ENCODE data around the gene OPRL1. TPM values are rescaled to one million over a fixed set of nuclear protein-coding genes. Genes with fewer than 3 reads are reported as not detected.

The OPRL1 gene
- polyA plus RNA-seq, 3 donors, result 7.0 to 9.0 (median 8.8) TPM

DNA sequence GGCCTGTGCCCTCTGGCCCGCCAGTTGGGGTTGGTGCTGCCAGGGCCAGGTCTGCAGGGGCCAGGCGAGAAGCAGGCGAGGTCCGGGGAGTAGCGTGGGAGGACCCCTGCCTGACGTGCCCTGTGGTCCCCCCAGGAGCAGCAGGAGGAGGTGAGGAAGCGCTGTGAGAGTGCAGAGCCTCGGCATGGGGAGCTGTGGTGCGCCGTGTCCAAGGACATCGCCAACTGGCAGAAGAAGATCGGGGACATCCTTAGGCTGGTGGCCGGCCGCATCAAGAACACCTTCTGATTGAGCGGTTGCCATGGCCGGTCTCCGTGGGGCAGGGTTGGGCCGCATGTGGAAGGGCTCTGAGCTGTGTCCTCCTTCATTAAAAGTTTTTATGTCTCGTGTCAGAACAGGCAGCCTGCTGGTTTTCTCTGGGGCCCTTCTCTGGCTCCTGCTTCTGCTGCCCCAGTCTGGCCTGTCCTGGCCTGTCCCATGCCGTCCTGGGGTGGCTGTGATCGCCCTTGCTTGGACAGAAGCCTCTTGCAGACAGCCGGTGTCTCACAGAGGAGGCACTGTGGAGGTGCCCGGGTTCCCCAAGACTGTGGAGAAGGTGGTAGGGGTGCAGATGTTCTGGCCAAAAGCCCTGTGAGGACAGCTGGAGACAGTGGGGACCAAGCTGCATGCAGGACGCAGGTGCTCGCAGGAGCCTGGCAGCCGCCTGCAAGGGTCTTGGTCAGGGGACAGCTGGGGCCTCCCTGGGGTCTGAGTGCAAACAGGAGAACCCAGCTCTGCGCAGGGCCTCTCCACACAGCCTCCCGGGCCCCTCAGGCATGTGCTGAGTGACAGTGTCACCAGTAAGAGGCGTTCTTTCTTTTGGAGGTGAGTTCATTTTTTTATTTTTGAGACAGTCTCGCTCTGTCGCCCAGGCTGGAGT lies 46.9 kb upstream of the OPRL1 start:
- no peak overlapping the region for H3K9ac ChIP-seq (ENCODE audit: insufficient read depth, low read length, poor library complexity, severe bottlenecking)
- Mint-ChIP-seq H3K4me3 (no peak overlapping the region), H3K27ac (peak overlapping the region in 1 of 7 donors; percentile 40), H3K9me3 (peaks cover 0 to 2% (median 0%) of the 10 kb centered on the region in 7 donors), H3K27me3 (ENCODE audit: low read depth in 3 of 3) (peaks cover 19 to 22% (median 22%) of the 10 kb centered on the region in 3 donors), H3K36me3 (peaks cover 63 to 70% of the 10 kb centered on the region in 2 donors), H3K4me1 (peaks cover 4% of the 10 kb centered on the region)
- no peaks in the 10 kb centered on the region for H3K9me3 ChIP-seq (replicated peaks in 1 of 2; ENCODE audit: control insufficient read depth in 1 of 2, insufficient read depth in 1 of 2, low read length in 2 of 2)
- WGBS (ENCODE audit: insufficient coverage), result 96% methylated on average over 26 of the region's 31 CpGs
- peaks cover 52 to 74% of the 10 kb centered on the region in 2 donors for H3K36me3 ChIP-seq (replicated peaks in 1 of 2; ENCODE audit: control insufficient read depth in 1 of 2, insufficient read depth in 2 of 2, low read length in 2 of 2)
- H3K27ac ChIP-seq (ENCODE audit: low read depth in 1 of 2, low read length in 2 of 2), result no peak overlapping the region
- no peak overlapping the region for H3K4me2 ChIP-seq (replicated peaks; ENCODE audit: extremely low read depth, low read length, poor library complexity, severe bottlenecking)
- H4K20me1 ChIP-seq (ENCODE audit: insufficient read depth, low read length), result no peaks in the 10 kb centered on the region
- TF ChIP-seq, protein P1, sequence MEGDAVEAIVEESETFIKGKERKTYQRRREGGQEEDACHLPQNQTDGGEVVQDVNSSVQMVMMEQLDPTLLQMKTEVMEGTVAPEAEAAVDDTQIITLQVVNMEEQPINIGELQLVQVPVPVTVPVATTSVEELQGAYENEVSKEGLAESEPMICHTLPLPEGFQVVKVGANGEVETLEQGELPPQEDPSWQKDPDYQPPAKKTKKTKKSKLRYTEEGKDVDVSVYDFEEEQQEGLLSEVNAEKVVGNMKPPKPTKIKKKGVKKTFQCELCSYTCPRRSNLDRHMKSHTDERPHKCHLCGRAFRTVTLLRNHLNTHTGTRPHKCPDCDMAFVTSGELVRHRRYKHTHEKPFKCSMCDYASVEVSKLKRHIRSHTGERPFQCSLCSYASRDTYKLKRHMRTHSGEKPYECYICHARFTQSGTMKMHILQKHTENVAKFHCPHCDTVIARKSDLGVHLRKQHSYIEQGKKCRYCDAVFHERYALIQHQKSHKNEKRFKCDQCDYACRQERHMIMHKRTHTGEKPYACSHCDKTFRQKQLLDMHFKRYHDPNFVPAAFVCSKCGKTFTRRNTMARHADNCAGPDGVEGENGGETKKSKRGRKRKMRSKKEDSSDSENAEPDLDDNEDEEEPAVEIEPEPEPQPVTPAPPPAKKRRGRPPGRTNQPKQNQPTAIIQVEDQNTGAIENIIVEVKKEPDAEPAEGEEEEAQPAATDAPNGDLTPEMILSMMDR (IDR thresholded peaks at IDR 0.05), result no peak
- H3K4me3 ChIP-seq (replicated peaks in 1 of 3; ENCODE audit: low read depth in 2 of 3, low read length in 3 of 3), result no peak overlapping the region
- H3K4me1 ChIP-seq (ENCODE audit: control insufficient read depth in 1 of 2, insufficient read depth in 2 of 2, low read length in 2 of 2), result peaks cover 3% of the 10 kb centered on the region in 2 donors
- peaks cover 9 to 20% of the 10 kb centered on the region in 2 donors for H3K27me3 ChIP-seq (ENCODE audit: control insufficient read depth in 2 of 2, insufficient read depth in 2 of 2, low read length in 2 of 2)
- no peaks in the 10 kb centered on the region for H3K79me2 ChIP-seq (ENCODE audit: insufficient read depth, low read length)
- H2AFZ ChIP-seq (ENCODE audit: insufficient read depth, low read depth, low read length, poor library complexity, severe bottlenecking), result no peak overlapping the region
- no peak for DNase-seq
- intact Hi-C loops (cut with micrococcal nuclease), result no loop called here

DNA sequence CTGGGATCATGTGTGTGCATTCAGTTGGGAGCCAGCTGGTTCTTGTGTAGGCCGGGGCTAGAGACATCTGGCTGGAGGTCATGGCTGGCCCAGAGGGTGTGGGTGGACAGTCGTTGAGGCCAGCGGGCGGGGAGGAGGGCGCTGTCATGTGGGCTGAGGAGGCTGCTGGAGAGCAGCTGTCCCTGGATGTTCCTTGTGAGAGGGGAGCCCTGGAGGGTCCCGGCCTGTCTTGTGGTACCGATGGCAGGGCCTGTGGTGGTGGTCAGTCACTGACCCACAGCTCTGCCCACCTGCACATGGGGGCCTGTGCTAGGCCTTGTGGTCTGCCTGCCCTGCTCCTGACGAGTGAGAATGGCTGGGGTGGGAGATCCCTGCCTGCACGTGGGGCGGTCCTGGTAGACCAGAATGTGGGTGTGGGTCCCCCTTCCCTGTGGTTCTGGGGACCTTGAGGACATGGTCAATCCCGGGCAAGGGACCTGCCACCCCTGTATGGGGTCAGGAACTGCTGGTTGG lies 45.8 kb upstream of the OPRL1 start:
- H3K27ac Mint-ChIP-seq, result peak overlapping the region in 1 of 7 donors; percentile 59
- no peak overlapping the region for H3K4me2 ChIP-seq (replicated peaks; ENCODE audit: extremely low read depth, low read length, poor library complexity, severe bottlenecking)
- H3K4me3 Mint-ChIP-seq, result no peak overlapping the region
- TF ChIP-seq, protein P1 (IDR thresholded peaks at IDR 0.05), result no peak
- H3K4me1 Mint-ChIP-seq, result peaks cover 4% of the 10 kb centered on the region
- peaks cover 5 to 14% of the 10 kb centered on the region in 2 donors for H3K4me1 ChIP-seq (ENCODE audit: control insufficient read depth in 1 of 2, insufficient read depth in 2 of 2, low read length in 2 of 2)
- no peaks in the 10 kb centered on the region for H3K9me3 ChIP-seq (replicated peaks in 1 of 2; ENCODE audit: control insufficient read depth in 1 of 2, insufficient read depth in 1 of 2, low read length in 2 of 2)
- peaks cover 21 to 32% (median 26%) of the 10 kb centered on the region in 3 donors for H3K27me3 Mint-ChIP-seq (ENCODE audit: low read depth in 3 of 3)
- H3K4me3 ChIP-seq (replicated peaks in 1 of 3; ENCODE audit: low read depth in 2 of 3, low read length in 3 of 3), result no peak overlapping the region
- DNase-seq, result no peak
- H3K27ac ChIP-seq (ENCODE audit: low read depth in 1 of 2, low read length in 2 of 2), result no peak overlapping the region
- peaks cover 43 to 64% of the 10 kb centered on the region in 2 donors for H3K36me3 ChIP-seq (replicated peaks in 1 of 2; ENCODE audit: control insufficient read depth in 1 of 2, insufficient read depth in 2 of 2, low read length in 2 of 2)
- peaks cover 53 to 60% of the 10 kb centered on the region in 2 donors for H3K36me3 Mint-ChIP-seq
- H2AFZ ChIP-seq (ENCODE audit: insufficient read depth, low read depth, low read length, poor library complexity, severe bottlenecking), result no peak overlapping the region
- intact Hi-C loops (cut with micrococcal nuclease), result no loop called here
- peaks cover 9 to 24% of the 10 kb centered on the region in 2 donors for H3K27me3 ChIP-seq (ENCODE audit: control insufficient read depth in 2 of 2, insufficient read depth in 2 of 2, low read length in 2 of 2)
- no peaks in the 10 kb centered on the region for H3K79me2 ChIP-seq (ENCODE audit: insufficient read depth, low read length)
- no peaks in the 10 kb centered on the region for H4K20me1 ChIP-seq (ENCODE audit: insufficient read depth, low read length)
- 97% methylated on average over 11 of the region's 11 CpGs for WGBS (ENCODE audit: insufficient coverage)
- peaks cover 0 to 2% (median 0%) of the 10 kb centered on the region in 7 donors for H3K9me3 Mint-ChIP-seq
- H3K9ac ChIP-seq (ENCODE audit: insufficient read depth, low read length, poor library complexity, severe bottlenecking), result no peak overlapping the region

Data from CD14-positive monocyte (primary cell).